Measurements from ENCODE around the gene NTF4. TPM values are rescaled to one million over a fixed set of nuclear protein-coding genes. Genes with fewer than 3 reads are reported as not detected.

NTF4 gene
- total and polyA plus RNA-seq, 2 of the 4 experiments (the other 2 are of a cell fraction), result 0.09 to 0.18 TPM

- no TSS peak for BruUV-seq (replicated peaks)
- intact Hi-C loops (cut with micrococcal nuclease), result no loop called here
- no peak overlapping the region for H2AK5ac ChIP-seq (ENCODE audit: low read depth, low read length)
- peaks cover 2% of the 10 kb centered on the region; the same call in 1 of the 2 replicates for H3K27me3 ChIP-seq (ENCODE audit: control insufficient read depth, insufficient read depth, low read length)
- H4K91ac ChIP-seq (ENCODE audit: insufficient read depth, low read depth, low read length), result no peak overlapping the region
- ATAC-seq (ENCODE audit: low read depth) (no peak), DNase-seq (no peak)
- H3K36me3 ChIP-seq (ENCODE audit: control insufficient read depth, insufficient read depth, low read length), result no peaks in the 10 kb centered on the region
- no peak overlapping the region for H2BK20ac ChIP-seq (ENCODE audit: low read depth, low read length)
- dilution Hi-C loops (cut with HindIII; ENCODE audit: low sequenced_read_pairs, unreplicated experiment), result no loop called here
- H3K56ac ChIP-seq (ENCODE audit: extremely low read depth, insufficient read depth, low read length), result no peak overlapping the region
- POLR2A ChIA-PET (ENCODE audit: unreplicated experiment), result no interaction called here
- no peak overlapping the region for H3K4ac ChIP-seq (ENCODE audit: low read depth, low read length)
- H3K27ac ChIP-seq (ENCODE audit: insufficient read depth, low read length), result no peak overlapping the region
- no peak overlapping the region for H3K9ac ChIP-seq (ENCODE audit: low read depth, low read length)
- H3K4me3 ChIP-seq (ENCODE audit: insufficient read depth, low read depth, low read length), result no peak overlapping the region
- H3K9me1 ChIP-seq (ENCODE audit: insufficient read depth, low read length), result 0 out of 2 replicates have a peak, but pooled peaks cover 3% of the 10 kb centered on the region
- no peak overlapping the region for H2BK120ac ChIP-seq (ENCODE audit: low read depth, low read length)
- H4K8ac ChIP-seq (ENCODE audit: low read depth in 2 of 2, low read length in 2 of 2), result no peak overlapping the region
- 90% methylated on average over 2 of the region's 9 CpGs; no CpG with 5 or more reads in 1 of the 2 experiments for WGBS, 2 experiments (ENCODE audit: extremely low coverage in 2 of 2, insufficient read length in 1 of 2)
- no peaks in the 10 kb centered on the region for H3K9me3 ChIP-seq (ENCODE audit: control insufficient read depth, insufficient read depth, low read length)
- TF ChIP-seq FOS (IDR thresholded peaks at IDR 0.05; ENCODE audit: low read depth, low read length), result no peak
- no peak for TF ChIP-seq POLR2A (IDR thresholded peaks at IDR 0.05; ENCODE audit: low read depth, low read length)
- TF ChIP-seq RFX5 (IDR thresholded peaks at IDR 0.05; ENCODE audit: low read depth, low read length), result no peak
- TF ChIP-seq MAZ (IDR thresholded peaks at IDR 0.05; ENCODE audit: borderline replicate concordance, low read depth, low read length), result no peak
- no peak for TF ChIP-seq CEBPB (IDR thresholded peaks at IDR 0.05; ENCODE audit: low read depth, low read length)
- TF ChIP-seq MXI1 (IDR thresholded peaks at IDR 0.05; ENCODE audit: borderline replicate concordance, low read depth, low read length), result no peak
- TF ChIP-seq SMC3 (IDR thresholded peaks at IDR 0.05; ENCODE audit: low read depth, low read length), result no peak
- TF ChIP-seq CTCF (conservative IDR thresholded peaks at IDR 0.05; ENCODE audit: low read depth, low read length), result no peak
- TF ChIP-seq MAFK (IDR thresholded peaks at IDR 0.05; ENCODE audit: low read depth, low read length), result no peak
- TF ChIP-seq RAD21 (IDR thresholded peaks at IDR 0.05; ENCODE audit: low read length), result no peak
- TF ChIP-seq USF2 (IDR thresholded peaks at IDR 0.05; ENCODE audit: low read depth, low read length), result no peak
- H2BK15ac ChIP-seq (ENCODE audit: low read depth, low read length), result no peak overlapping the region
- H3K4me2 ChIP-seq (ENCODE audit: low read depth, low read length), result no peak overlapping the region
- in situ Hi-C loops (cut with MboI; ENCODE audit: low sequenced_read_pairs), result no loop called here
- H2AK9ac ChIP-seq (replicated peaks; ENCODE audit: low read depth, low read length, poor library complexity), result peak overlapping the region; percentile 50
- no peak overlapping the region for H2BK5ac ChIP-seq (ENCODE audit: low read depth, low read length, poor library complexity, severe bottlenecking)
- H3K4me1 ChIP-seq (ENCODE audit: control insufficient read depth, insufficient read depth, low read length), result peaks cover 9% of the 10 kb centered on the region; the same call in 1 of the 2 replicates
- no peak overlapping the region for H2AFZ ChIP-seq (replicated peaks; ENCODE audit: low read length, poor library complexity)
- H3K14ac ChIP-seq (replicated peaks; ENCODE audit: low read depth, low read length), result no peak overlapping the region
- H4K20me1 ChIP-seq (ENCODE audit: insufficient read depth, low read length), result no peaks in the 10 kb centered on the region
- no peak overlapping the region for H4K5ac ChIP-seq (ENCODE audit: low read depth, low read length)
- H3K18ac ChIP-seq (ENCODE audit: low read depth, low read length), result no peak overlapping the region
- H3K79me1 ChIP-seq (ENCODE audit: low read depth in 1 of 2, low read length in 2 of 2), result no peaks in the 10 kb centered on the region; a peak in 1 of 4 replicates
- CTCF ChIA-PET, result no interaction called here
- no peak overlapping the region for H3K23ac ChIP-seq (ENCODE audit: low read depth, low read length)
Measured at GRCh38 chr19:49022116-49022515, 42.5 kb downstream of the NTF4 start.
